HFFc6 (cell line): ENCODE data around the gene MTG2. TPM values are rescaled to one million over a fixed set of nuclear protein-coding genes. Genes with fewer than 3 reads are reported as not detected.

ENCODE experiments used
- DNase-seq: peaks from one replicate; pipeline ENCODE4 v3.0.0-alpha.2; 2018
- H3K27ac Mint-ChIP-seq: 2 replicates; pipeline ENCODE4 v1.8.0; 2020; ENCODE audit warnings: mild to moderate bottlenecking, mixed read lengths
- H3K27me3 Mint-ChIP-seq: 2 replicates; pipeline ENCODE4 v1.8.0; 2021; ENCODE audit warnings: mild to moderate bottlenecking, moderate library complexity, mixed read lengths; ENCODE audit not compliant: insufficient read depth
- H3K36me3 Mint-ChIP-seq: 2 replicates; pipeline ENCODE4 v1.8.0; 2021; ENCODE audit warnings: low read depth, mixed read lengths
- H3K4me1 Mint-ChIP-seq: 2 replicates; pipeline ENCODE4 v1.8.0; 2020; ENCODE audit warnings: low read depth, mixed read lengths
- H3K4me3 Mint-ChIP-seq: 2 replicates; pipeline ENCODE4 v1.8.0; 2020; ENCODE audit warnings: mild to moderate bottlenecking, moderate library complexity, mixed read lengths
- H3K9me3 Mint-ChIP-seq: 2 replicates; pipeline ENCODE4 v1.8.0; 2020; ENCODE audit warnings: mild to moderate bottlenecking, mixed read lengths
- CTCF ChIP-seq: fragments of 200-600 bp; sonication (generic); IDR thresholded peaks from 2 replicates; pipeline ENCODE4 v1.5.0; 2021; ENCODE audit warnings: antibody characterized with exemption, mild to moderate bottlenecking
- total RNA-seq, 6 experiments: library from RNA; stranded (reverse); fragmentation: NEBNext Ultra II Directional; extraction: Animal tissue kit (Norgen Biotek cat#: 25700); gene quantifications; 2 replicates in 1 of 6; 3 replicates in 5 of 6; pipeline ENCODE4 v1.2.3, GENCODE V29; 2021

MTG2 gene
- total RNA-seq, 6 experiments from 2014 or later = 27.9 to 33.8 (median 30.2) TPM

DNA sequence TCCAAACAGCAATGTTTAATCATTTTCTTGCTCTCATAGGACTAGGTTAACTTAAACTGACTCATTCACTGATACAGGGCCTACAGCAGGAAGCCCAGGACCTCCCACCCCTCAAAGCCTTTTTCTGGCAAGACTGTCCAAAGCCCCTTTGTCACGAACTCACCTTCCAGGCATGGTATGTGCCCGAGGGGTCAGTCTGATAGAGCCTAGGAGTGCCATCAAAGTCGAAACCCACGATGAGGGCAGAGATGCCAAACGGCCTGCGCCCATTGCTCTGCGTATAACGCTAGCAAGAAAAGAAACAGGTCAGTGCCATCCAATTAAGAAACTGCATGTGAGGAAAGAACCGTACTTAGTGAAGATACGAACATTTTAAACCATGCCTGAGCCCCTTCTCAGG is 43.9 kb upstream of the MTG2 start:
- H3K4me1 Mint-ChIP-seq = peaks cover 25% of the 10 kb centered on the region
- no peak for TF ChIP-seq CTCF
- peak overlapping the region; percentile 9; the same call in 1 of the 2 replicates for H3K27ac Mint-ChIP-seq
- H3K27me3 Mint-ChIP-seq = peaks cover 12% of the 10 kb centered on the region
- peaks cover 50% of the 10 kb centered on the region for H3K36me3 Mint-ChIP-seq
- no peak overlapping the region for H3K4me3 Mint-ChIP-seq
- H3K9me3 Mint-ChIP-seq = no peaks in the 10 kb centered on the region
- no peak for DNase-seq

- Mint-ChIP-seq H3K4me3 (no peak overlapping the region), H3K4me1 (peaks cover 29% of the 10 kb centered on the region), H3K36me3 (peaks cover 50% of the 10 kb centered on the region), H3K27me3 (peaks cover 12% of the 10 kb centered on the region), H3K27ac (no peak overlapping the region), H3K9me3 (no peaks in the 10 kb centered on the region)
- TF ChIP-seq CTCF = no peak
- no peak for DNase-seq
These were observed 43.2 kb upstream of the MTG2 start for GRCh38 chr20:62139636-62140035.

- no peak for TF ChIP-seq CTCF
- Mint-ChIP-seq H3K36me3 (peaks cover 49% of the 10 kb centered on the region), H3K9me3 (no peaks in the 10 kb centered on the region)
These were observed 41.8 kb upstream of the MTG2 start for GRCh38 chr20:62141043-62141396.

DNA sequence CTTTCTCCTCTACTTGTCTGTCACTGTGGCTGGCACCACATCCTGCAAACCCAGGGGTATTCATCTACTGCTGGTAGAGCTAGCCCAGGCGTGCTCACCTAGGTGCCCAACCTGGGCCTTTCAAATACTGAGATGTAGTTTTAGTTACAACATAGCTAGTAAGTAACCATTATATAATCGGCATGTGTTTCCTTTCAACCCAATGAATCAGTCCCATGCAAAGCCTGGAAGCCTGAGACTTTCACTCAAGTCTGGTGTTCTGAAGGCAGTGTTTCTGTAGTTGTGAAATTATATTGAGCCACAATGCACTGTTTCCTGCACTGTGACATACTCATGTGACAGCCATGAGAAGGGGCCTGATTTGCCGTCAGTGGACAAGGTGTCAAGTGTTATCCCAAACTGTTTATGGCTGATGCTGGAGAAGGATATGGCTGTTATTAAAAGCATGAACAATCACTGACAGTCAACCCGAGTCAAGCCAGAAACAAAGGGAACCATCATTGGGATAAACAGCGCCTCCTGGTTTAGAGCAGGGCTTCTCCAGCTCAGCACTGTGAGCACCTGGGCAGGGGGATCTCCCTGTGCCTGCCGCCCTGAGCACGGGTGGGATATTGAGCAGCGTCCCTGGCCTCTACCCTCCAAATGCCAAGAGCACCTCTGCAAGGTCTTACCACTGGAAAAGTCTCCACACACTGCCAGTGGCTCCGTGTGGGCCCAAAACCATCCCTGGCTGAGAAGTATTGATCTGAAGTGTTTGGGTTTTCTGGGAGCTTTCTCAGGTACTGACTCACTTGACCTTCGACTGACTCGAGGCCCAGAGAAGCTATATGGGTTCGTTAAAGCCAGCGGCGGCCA is 41.2 kb upstream of the MTG2 start:
- Mint-ChIP-seq H3K36me3 (peaks cover 43% of the 10 kb centered on the region), H3K27ac (peak overlapping the region; percentile 81), H3K27me3 (peaks cover 11% of the 10 kb centered on the region), H3K4me1 (peaks cover 44% of the 10 kb centered on the region), H3K9me3 (no peaks in the 10 kb centered on the region), H3K4me3 (peak overlapping the region; percentile 90)
- peak; percentile 69 for TF ChIP-seq CTCF
- DNase-seq = no peak

More at GRCh38 chr20:62141043-62141396, 41.8 kb upstream of the MTG2 start:
- DNase-seq = no peak
- H3K4me3 Mint-ChIP-seq = peak overlapping the region; percentile 90
- H3K27ac Mint-ChIP-seq = peak overlapping the region; percentile 81
- H3K4me1 Mint-ChIP-seq = peaks cover 43% of the 10 kb centered on the region
- peaks cover 12% of the 10 kb centered on the region for H3K27me3 Mint-ChIP-seq

DNA sequence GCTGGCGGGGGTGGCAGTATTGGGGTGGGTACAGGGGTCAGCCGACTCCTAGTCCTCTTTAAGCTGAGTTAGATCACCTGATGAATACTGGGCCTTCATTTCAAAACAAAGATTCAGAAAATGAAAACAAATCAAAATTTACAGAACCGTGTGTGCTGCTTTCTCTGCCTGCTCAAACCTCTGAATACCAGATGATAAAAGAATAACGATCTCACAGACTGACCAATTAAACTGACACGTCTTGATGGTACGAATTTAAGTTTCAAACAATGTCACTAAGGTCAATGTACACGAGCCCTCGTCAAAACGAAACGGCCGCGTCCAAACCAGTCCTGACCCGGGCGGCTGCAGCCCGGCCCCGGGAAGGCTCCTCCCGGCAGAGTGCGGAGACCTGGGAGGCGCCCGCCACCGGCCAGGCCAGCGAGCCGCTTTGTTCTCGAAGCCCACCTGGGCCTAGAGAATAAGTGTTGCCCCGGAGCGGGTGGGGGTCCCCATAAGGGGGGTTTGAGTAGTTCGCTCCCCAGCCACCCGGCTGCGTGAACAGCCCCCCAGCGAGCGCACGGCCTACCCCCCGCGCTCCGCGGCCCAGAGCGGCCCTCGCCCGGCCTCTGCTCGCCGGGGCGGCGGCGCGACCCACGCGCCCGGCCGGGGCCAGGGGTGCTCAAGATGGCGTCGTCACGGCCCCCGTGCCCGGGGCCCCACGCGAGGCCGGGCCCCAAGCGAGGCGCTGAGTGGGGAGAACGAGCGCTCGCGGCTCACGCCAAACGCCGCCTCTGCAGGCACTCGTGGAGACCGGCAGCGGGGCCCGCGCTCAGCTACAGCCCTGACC is 40.4 kb upstream of the MTG2 start:
- Mint-ChIP-seq H3K27ac (peak overlapping the region; percentile 81), H3K27me3 (peaks cover 8% of the 10 kb centered on the region), H3K9me3 (no peaks in the 10 kb centered on the region), H3K4me1 (peaks cover 44% of the 10 kb centered on the region), H3K36me3 (peaks cover 37% of the 10 kb centered on the region), H3K4me3 (peak overlapping the region; percentile 90)
- no peak for DNase-seq
- TF ChIP-seq CTCF = no peak
